GM10847 (cell line): ENCODE results near the gene CLRN1.

Experiments used
- POLR2A ChIP-seq: IDR thresholded peaks from 2 replicates; pipeline ENCODE4 v1.6.1; 2011; ENCODE audit not compliant: insufficient read length; ENCODE audit errors: extremely low read depth

The CLRN1 gene

GRCh38 chr3:150996731-150997130 lies 24.2 kb upstream of the CLRN1 start:
- TF ChIP-seq POLR2A, result no peak

GRCh38 chr3:150995510-150995909 lies 23.0 kb upstream of the CLRN1 start:
- TF ChIP-seq POLR2A, result no peak

- TF ChIP-seq POLR2A, result no peak
These were observed 16.7 kb upstream of the CLRN1 start for GRCh38 chr3:150989208-150989607.

GRCh38 chr3:150985711-150986110 lies 13.2 kb upstream of the CLRN1 start:
- no peak for TF ChIP-seq POLR2A

GRCh38 chr3:150984066-150984465 lies 11.5 kb upstream of the CLRN1 start:
- no peak for TF ChIP-seq POLR2A

- TF ChIP-seq POLR2A, result no peak
These were observed 6.1 kb upstream of the CLRN1 start for GRCh38 chr3:150978566-150979148.

- TF ChIP-seq POLR2A, result no peak
These were observed 3.5 kb upstream of the CLRN1 start for GRCh38 chr3:150975992-150976368.

- no peak for TF ChIP-seq POLR2A
These were observed 2.8 kb upstream of the CLRN1 start for GRCh38 chr3:150975086-150975991.

- TF ChIP-seq POLR2A, result no peak
These were observed 1.7 kb downstream of the CLRN1 start for GRCh38 chr3:150970665-150971324.

GRCh38 chr3:150968341-150969035 lies 4.0 kb downstream of the CLRN1 start:
- TF ChIP-seq POLR2A, result no peak

- no peak for TF ChIP-seq POLR2A
These were observed 7.1 kb downstream of the CLRN1 start for GRCh38 chr3:150965436-150965835.

- TF ChIP-seq POLR2A, result no peak
These were observed 10.6 kb downstream of the CLRN1 start for GRCh38 chr3:150961949-150962348.

- no peak for TF ChIP-seq POLR2A
These were observed 11.5 kb downstream of the CLRN1 start for GRCh38 chr3:150960708-150961684.

- no peak for TF ChIP-seq POLR2A
These were observed 13.8 kb downstream of the CLRN1 start for GRCh38 chr3:150958683-150959082.
